ENCODE measurements around the gene TESMIN.

The TESMIN gene

GRCh38 chr11:68751331-68751856, at the start of gene TESMIN:
TESMIN (minus strand) TSS chr11:68751520; CDS start chr11:68750660, 860 bp downstream.
- DNase-seq (ENCODE audit: low read depth, low spot score): no peak

GRCh38 chr11:68798221-68798813, 47.0 kb upstream of the TESMIN start:
- no peak for DNase-seq (ENCODE audit: low read depth, low spot score)

GRCh38 chr11:68796801-68797200, 45.5 kb upstream of the TESMIN start:
- DNase-seq (ENCODE audit: low read depth, low spot score): no peak

- peak; percentile 10 for DNase-seq (ENCODE audit: low read depth, low spot score)
These were observed 41.2 kb upstream of the TESMIN start for GRCh38 chr11:68792400-68792966.

- no peak for DNase-seq (ENCODE audit: low read depth, low spot score)
These were observed 33.3 kb upstream of the TESMIN start for GRCh38 chr11:68784653-68785052.

- DNase-seq (ENCODE audit: low read depth, low spot score): no peak
These were observed 32.0 kb upstream of the TESMIN start for GRCh38 chr11:68783216-68783821.

GRCh38 chr11:68782711-68783110, 31.4 kb upstream of the TESMIN start:
- no peak for DNase-seq (ENCODE audit: low read depth, low spot score)

GRCh38 chr11:68780829-68781228, 29.5 kb upstream of the TESMIN start:
- no peak for DNase-seq (ENCODE audit: low read depth, low spot score)

GRCh38 chr11:68778205-68778604, 26.9 kb upstream of the TESMIN start:
- no peak for DNase-seq (ENCODE audit: low read depth, low spot score)

GRCh38 chr11:68776442-68777235, 25.3 kb upstream of the TESMIN start:
- no peak for DNase-seq (ENCODE audit: low read depth, low spot score)

- no peak for DNase-seq (ENCODE audit: low read depth, low spot score)
These were observed 24.6 kb upstream of the TESMIN start for GRCh38 chr11:68775951-68776388.

- DNase-seq (ENCODE audit: low read depth, low spot score): no peak
These were observed 22.9 kb upstream of the TESMIN start for GRCh38 chr11:68774194-68774585.

- no peak for DNase-seq (ENCODE audit: low read depth, low spot score)
These were observed 22.3 kb upstream of the TESMIN start for GRCh38 chr11:68773521-68774193.

- DNase-seq (ENCODE audit: low read depth, low spot score): no peak
These were observed 21.6 kb upstream of the TESMIN start for GRCh38 chr11:68772936-68773335.

- DNase-seq (ENCODE audit: low read depth, low spot score): no peak
These were observed 19.5 kb upstream of the TESMIN start for GRCh38 chr11:68770781-68771180.

GRCh38 chr11:68767672-68768071, 16.4 kb upstream of the TESMIN start:
- no peak for DNase-seq (ENCODE audit: low read depth, low spot score)

GRCh38 chr11:68766786-68767185, 15.5 kb upstream of the TESMIN start:
- no peak for DNase-seq (ENCODE audit: low read depth, low spot score)

- no peak for DNase-seq (ENCODE audit: low read depth, low spot score)
These were observed 13.4 kb upstream of the TESMIN start for GRCh38 chr11:68764746-68765145.

GRCh38 chr11:68763926-68764657, 12.8 kb upstream of the TESMIN start:
- no peak for DNase-seq (ENCODE audit: low read depth, low spot score)

GRCh38 chr11:68763181-68763721, 11.9 kb upstream of the TESMIN start:
- DNase-seq (ENCODE audit: low read depth, low spot score): no peak

- no peak for DNase-seq (ENCODE audit: low read depth, low spot score)
These were observed 11.2 kb upstream of the TESMIN start for GRCh38 chr11:68762481-68762880.

Measured in smooth muscle cell of the brain vasculature (primary cell).